Peyer's patch (tissue), 4 donors: ENCODE data around the gene UGT1A3.

Experiments used
- CTCF ChIP-seq, 6 experiments: fragments of 450-650 bp in 4 of 6; fragments of 200-600 bp in 2 of 6; sonication (generic) in 1 of 6; IDR thresholded peaks; one replicate each; pipeline ENCODE4 v1.5.1; 2017 to 2019; ENCODE audit warnings: antibody characterized with exemption in 6 of 6, mild to moderate bottlenecking in 3 of 6, moderate library complexity in 1 of 6
- POLR2A ChIP-seq, 2 donors: fragments of 450-650 bp; IDR thresholded peaks; one replicate each; pipeline ENCODE4 v1.5.1; 2017; ENCODE audit warnings: antibody characterized with exemption in 2 of 2, mild to moderate bottlenecking in 2 of 2, moderate library complexity in 2 of 2

GRCh38 chr2:233799716-233800115 lies 70.9 kb downstream of the UGT1A3 start:
- TF ChIP-seq CTCF (IDR thresholded peaks at IDR 0.05) = no peak
- TF ChIP-seq POLR2A (IDR thresholded peaks at IDR 0.05) = no peak
